HepG2 (cell line): ENCODE measurements around the gene WNK4. TPM values are rescaled to one million over a fixed set of nuclear protein-coding genes. Genes with fewer than 3 reads are reported as not detected.
A peak's percentile ranks its signal among the peaks of the same experiment; 100 is the strongest.

Source experiments
- BHLHE40 ChIP-seq: IDR thresholded peaks from 2 replicates; pipeline ENCODE4 v1.6.1; 2011; ENCODE audit warnings: low read length, improper control_type of control experiment
- CERS6 ChIP-seq: sonication (generic); formaldehyde crosslinking; IDR thresholded peaks from 2 replicates; pipeline ENCODE4 v1.5.0; 2020; ENCODE audit warnings: missing genetic modification reagents
- E2F5 ChIP-seq: sonication (generic); formaldehyde crosslinking; conservative IDR thresholded peaks from 2 replicates; pipeline ENCODE4 v1.4.0; 2020; ENCODE audit warnings: missing genetic modification reagents
- ELF4 ChIP-seq: sonication (generic); formaldehyde crosslinking; IDR thresholded peaks from 2 replicates; pipeline ENCODE4 v1.5.0; 2020; ENCODE audit warnings: missing genetic modification reagents, mild to moderate bottlenecking, moderate library complexity, borderline replicate concordance
- FOXP1 ChIP-seq, 2 experiments: fragments of 450-650 bp in 1 of 2; IDR thresholded peaks; 2 replicates each; pipeline ENCODE4 v1.6.1; 2017 to 2018; ENCODE audit warnings: antibody characterized with exemption in 1 of 2
- HNRNPUL1 ChIP-seq: fragments of 200-400 bp; formaldehyde crosslinking; IDR thresholded peaks from 2 replicates; pipeline ENCODE4 v1.6.1; 2017; ENCODE audit warnings: low read depth, mild to moderate bottlenecking, low read length, moderate library complexity
- KAT8 ChIP-seq: IDR thresholded peaks from 2 replicates; pipeline ENCODE4 v1.6.1; 2016; ENCODE audit warnings: missing genetic modification reagents, missing compliant biosample characterization
- KDM5A ChIP-seq: fragments of 200-600 bp; sonication (generic); IDR thresholded peaks from 2 replicates; pipeline ENCODE4 v1.7.0; 2018; ENCODE audit warnings: antibody characterized with exemption, mild to moderate bottlenecking, low read length, borderline replicate concordance
- MAFF ChIP-seq: IDR thresholded peaks from 2 replicates; pipeline ENCODE4 v1.6.1; 2011; ENCODE audit warnings: low read depth, low read length, improper control_type of control experiment
- NFRKB ChIP-seq: fragments of 450-650 bp; IDR thresholded peaks from 2 replicates; pipeline ENCODE4 v1.6.1; 2017
- ZNF124 ChIP-seq: sonication (generic); formaldehyde crosslinking; IDR thresholded peaks from 2 replicates; pipeline ENCODE4 v1.4.0; 2020; ENCODE audit warnings: missing genetic modification reagents
- ZNF20 ChIP-seq: sonication (generic); formaldehyde crosslinking; IDR thresholded peaks from 2 replicates; pipeline ENCODE4 v1.4.0; 2020; ENCODE audit warnings: mild to moderate bottlenecking, moderate library complexity, missing genetic modification reagents
- ZNF230 ChIP-seq: sonication (generic); formaldehyde crosslinking; IDR thresholded peaks from 2 replicates; pipeline ENCODE4 v1.4.0; 2020; ENCODE audit warnings: mild to moderate bottlenecking, missing genetic modification reagents
- ZNF260 ChIP-seq: sonication (generic); formaldehyde crosslinking; IDR thresholded peaks from 2 replicates; pipeline ENCODE4 v1.4.0; 2020; ENCODE audit warnings: missing genetic modification reagents, low read depth, mild to moderate bottlenecking, borderline replicate concordance
- ZNF431 ChIP-seq: sonication (generic); formaldehyde crosslinking; IDR thresholded peaks from 2 replicates; pipeline ENCODE4 v1.9.0; 2022; ENCODE audit warnings: missing genetic modification reagents, low read depth, mild to moderate bottlenecking, borderline replicate concordance
- ZNF709 ChIP-seq: sonication (generic); formaldehyde crosslinking; IDR thresholded peaks from 2 replicates; pipeline ENCODE4 v1.5.0; 2020; ENCODE audit warnings: mild to moderate bottlenecking, missing genetic modification reagents
- ZNF768 ChIP-seq: sonication (generic); formaldehyde crosslinking; IDR thresholded peaks from 2 replicates; pipeline ENCODE4 v1.4.0; 2020; ENCODE audit warnings: missing genetic modification reagents
- ZSCAN30 ChIP-seq: sonication (generic); formaldehyde crosslinking; IDR thresholded peaks from 2 replicates; pipeline ENCODE4 v1.5.0; 2020; ENCODE audit warnings: mild to moderate bottlenecking, missing genetic modification reagents
- ZXDC ChIP-seq: sonication (generic); formaldehyde crosslinking; IDR thresholded peaks from 2 replicates; pipeline ENCODE4 v1.5.0; 2020; ENCODE audit warnings: mild to moderate bottlenecking, missing genetic modification reagents
- polyA plus RNA-seq, 8 experiments: library from polyadenylated mRNA; depleted of rRNA in 3 of 8; stranded (reverse) in 7 of 8; unstranded in 1 of 8; fragments of >200 nt; fragmentation: Illumina TruSeq in 4 of 8; extraction: Trizol in 4 of 8; gene quantifications; 2 replicates each; pipeline versions ENCODE4 v1.2.1 to v1.2.3, GENCODE V29; 2011 to 2016; ENCODE audit warnings: low read depth in 4 of 8, missing spikeins in 1 of 8, mixed read lengths in 1 of 8; ENCODE audit not compliant: insufficient read depth in 1 of 8
- total RNA-seq, 5 experiments: library from RNA; depleted of rRNA; stranded (reverse); fragments of >200 nt; fragmentation: Illumina TruSeq; extraction: Trizol; gene quantifications; 2 replicates each; pipeline ENCODE4 v1.2.3, GENCODE V29; 2016; ENCODE audit warnings: low read depth in 1 of 5
- TF ChIP-seq, protein P1 (sequence below): sonication (generic); formaldehyde crosslinking; IDR thresholded peaks from 2 replicates; pipeline ENCODE4 v1.4.0; 2020; ENCODE audit warnings: missing genetic modification reagents

WNK4 gene
- total and polyA plus RNA-seq, 2 of the 13 experiments (the other 11 are each of a cell fraction or from before 2014, with no cell fraction given): 2.7 to 13.7 TPM

DNA sequence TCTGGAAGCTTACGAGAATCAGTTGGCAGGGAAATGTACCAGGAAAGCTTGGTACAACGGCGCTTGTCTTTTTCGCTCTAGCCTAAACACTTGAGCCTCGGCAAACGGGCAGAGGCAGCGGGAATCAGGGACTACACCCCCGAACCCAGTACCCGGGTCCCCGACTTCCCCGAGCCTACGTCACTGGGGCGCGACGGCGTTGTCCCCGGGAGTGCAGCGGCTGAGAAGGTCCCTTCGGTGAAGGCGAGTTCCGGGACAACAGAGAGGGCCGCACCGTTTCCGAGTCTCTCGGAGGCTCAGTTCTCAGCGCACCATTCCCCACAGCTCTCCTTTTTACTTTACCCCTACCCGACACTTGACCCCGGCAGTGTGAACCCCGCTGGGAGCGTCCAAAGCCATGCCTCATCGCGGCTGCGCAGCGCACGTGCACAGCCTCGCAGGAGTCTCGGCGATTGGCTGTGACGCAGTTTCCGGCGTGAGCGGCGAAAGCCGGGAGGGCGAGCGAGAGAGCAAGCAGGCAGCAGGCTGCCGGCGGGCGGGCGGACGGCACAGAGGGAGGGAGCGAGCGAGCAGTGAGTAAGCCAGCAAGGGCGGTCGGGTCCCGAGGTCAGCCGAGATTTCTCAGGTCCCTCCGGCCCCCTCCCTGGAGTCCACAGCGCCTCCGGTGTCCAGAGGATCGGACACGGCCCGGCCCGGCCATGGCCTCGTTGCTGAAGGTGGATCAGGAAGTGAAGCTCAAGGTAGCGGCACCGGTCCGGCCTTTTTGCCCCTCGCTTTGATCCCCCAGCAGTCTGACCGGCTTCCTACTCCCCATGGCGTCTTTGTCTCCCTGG lies 52.7 kb downstream of the WNK4 start, which contains the start of gene PSME3 (continued):
- TF ChIP-seq, protein P1, sequence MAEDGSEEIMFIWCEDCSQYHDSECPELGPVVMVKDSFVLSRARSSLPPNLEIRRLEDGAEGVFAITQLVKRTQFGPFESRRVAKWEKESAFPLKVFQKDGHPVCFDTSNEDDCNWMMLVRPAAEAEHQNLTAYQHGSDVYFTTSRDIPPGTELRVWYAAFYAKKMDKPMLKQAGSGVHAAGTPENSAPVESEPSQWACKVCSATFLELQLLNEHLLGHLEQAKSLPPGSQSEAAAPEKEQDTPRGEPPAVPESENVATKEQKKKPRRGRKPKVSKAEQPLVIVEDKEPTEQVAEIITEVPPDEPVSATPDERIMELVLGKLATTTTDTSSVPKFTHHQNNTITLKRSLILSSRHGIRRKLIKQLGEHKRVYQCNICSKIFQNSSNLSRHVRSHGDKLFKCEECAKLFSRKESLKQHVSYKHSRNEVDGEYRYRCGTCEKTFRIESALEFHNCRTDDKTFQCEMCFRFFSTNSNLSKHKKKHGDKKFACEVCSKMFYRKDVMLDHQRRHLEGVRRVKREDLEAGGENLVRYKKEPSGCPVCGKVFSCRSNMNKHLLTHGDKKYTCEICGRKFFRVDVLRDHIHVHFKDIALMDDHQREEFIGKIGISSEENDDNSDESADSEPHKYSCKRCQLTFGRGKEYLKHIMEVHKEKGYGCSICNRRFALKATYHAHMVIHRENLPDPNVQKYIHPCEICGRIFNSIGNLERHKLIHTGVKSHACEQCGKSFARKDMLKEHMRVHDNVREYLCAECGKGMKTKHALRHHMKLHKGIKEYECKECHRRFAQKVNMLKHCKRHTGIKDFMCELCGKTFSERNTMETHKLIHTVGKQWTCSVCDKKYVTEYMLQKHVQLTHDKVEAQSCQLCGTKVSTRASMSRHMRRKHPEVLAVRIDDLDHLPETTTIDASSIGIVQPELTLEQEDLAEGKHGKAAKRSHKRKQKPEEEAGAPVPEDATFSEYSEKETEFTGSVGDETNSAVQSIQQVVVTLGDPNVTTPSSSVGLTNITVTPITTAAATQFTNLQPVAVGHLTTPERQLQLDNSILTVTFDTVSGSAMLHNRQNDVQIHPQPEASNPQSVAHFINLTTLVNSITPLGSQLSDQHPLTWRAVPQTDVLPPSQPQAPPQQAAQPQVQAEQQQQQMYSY: peak; percentile 31; the same call in 1 of the 2 replicates
- no peak for TF ChIP-seq ZNF260 (CRISPR knock-in tag)
- no peak for TF ChIP-seq HNRNPUL1
- peak; percentile 100 for TF ChIP-seq BHLHE40
- 0 out of 2 replicates have a peak, but pooled peaks have one; percentile 34 for TF ChIP-seq ZSCAN30 (CRISPR knock-in tag)
- no peak; the same call in 1 of the 2 replicates for TF ChIP-seq ZNF124
- 0 out of 2 replicates have a peak, but pooled peaks have one; percentile 49 for TF ChIP-seq NFRKB
- TF ChIP-seq ELF4 (CRISPR knock-in tag): peak; percentile 80; the same call in 1 of the 2 replicates
- peak; percentile 96 for TF ChIP-seq ZNF230
- TF ChIP-seq E2F5 (CRISPR knock-in tag): no peak; the same call in 1 of the 2 replicates
- TF ChIP-seq ZNF709: peak; percentile 94
- peak; percentile 7; the same call in 1 of the 2 replicates for TF ChIP-seq MAFF
- TF ChIP-seq KDM5A: peak; percentile 100
- TF ChIP-seq ZXDC (CRISPR knock-in tag): peak; percentile 20
- TF ChIP-seq ZNF431 (CRISPR knock-in tag): no peak; the same call in 1 of the 2 replicates
- no peak for TF ChIP-seq CERS6
- peak; percentile 100 for TF ChIP-seq KAT8 (CRISPR knock-in tag)
- peak; percentile 69; the same call in 1 of the 2 replicates for TF ChIP-seq ZNF20 (CRISPR knock-in tag)
- peak; percentile 19; the same call in 1 of the 2 replicates for TF ChIP-seq FOXP1 (IDR thresholded peaks at IDR 0.05)
- no peak for TF ChIP-seq FOXP1 (CRISPR knock-in tag; IDR thresholded peaks at IDR 0.05)
- TF ChIP-seq ZNF768 (CRISPR knock-in tag): peak; percentile 82; the same call in 1 of the 2 replicates
